H1 (cell line): ENCODE data around the gene COL4A1. TPM values are rescaled to one million over a fixed set of nuclear protein-coding genes. Genes with fewer than 3 reads are reported as not detected.

Experiments used
- CTCF ChIA-PET: fragments of 300-600 bp; sonication (Branson Sonifier 250); formaldehyde crosslinking; loops from one replicate; lab custom pipeline; 2021; ENCODE audit not compliant: partially characterized antibody; lab: Charles Lee
- POLR2A ChIA-PET: fragments of 300-600 bp; sonication (Branson Sonifier 250); formaldehyde crosslinking; loops from one replicate; lab custom pipeline; 2021; ENCODE audit warnings: inconsistent platforms; ENCODE audit not compliant: partially characterized antibody; lab: Charles Lee
- DNase-seq, 2 experiments: peaks; one replicate each; pipeline versions ENCODE4 v3.0.0 to v3.0.0-alpha.2; 2010 to 2022; ENCODE audit warnings: low spot score in 2 of 2, low read depth in 1 of 2, mixed read lengths in 1 of 2
- FAIRE-seq: peaks from 2 replicates; lab custom pipeline; 2011; peaks lifted over from hg19 to GRCh38; lab: Jason Lieb, UNC
- H2AFZ ChIP-seq: 2 replicates; pipeline ENCODE4 v1.8.1; 2012; ENCODE audit warnings: low read length, inconsistent platforms
- H2AK5ac ChIP-seq: 2 replicates; pipeline ENCODE4 v1.6.1; 2013; ENCODE audit warnings: low read depth, low read length
- H2BK120ac ChIP-seq: replicated peaks from 2 replicates; pipeline ENCODE3; 2013; ENCODE audit warnings: low read depth, low read length, inconsistent platforms
- H2BK12ac ChIP-seq: 2 replicates; pipeline ENCODE4 v1.6.1; 2013; ENCODE audit warnings: low read depth, low read length
- H2BK15ac ChIP-seq: 2 replicates; pipeline ENCODE4 v1.6.1; 2013; ENCODE audit warnings: low read length
- H2BK20ac ChIP-seq: 2 replicates; pipeline ENCODE4 v1.6.1; 2013; ENCODE audit warnings: low read length
- H2BK5ac ChIP-seq: 2 replicates; pipeline ENCODE4 v1.6.1; 2013; ENCODE audit warnings: low read depth, low read length
- H3K14ac ChIP-seq: 2 replicates; pipeline ENCODE4 v1.6.1; 2013; ENCODE audit warnings: inconsistent platforms; ENCODE audit not compliant: insufficient read length
- H3K18ac ChIP-seq: 2 replicates; pipeline ENCODE4 v1.6.1; 2013; ENCODE audit warnings: low read length; ENCODE audit errors: extremely low read depth
- H3K23ac ChIP-seq: 2 replicates; pipeline ENCODE4 v1.6.1; 2013; ENCODE audit warnings: inconsistent platforms; ENCODE audit not compliant: insufficient read length
- H3K23me2 ChIP-seq: 2 replicates; pipeline ENCODE4 v1.6.1; 2013; ENCODE audit warnings: low read depth, low read length
- H3K27ac ChIP-seq: 2 replicates; pipeline ENCODE4 v1.6.1; 2011; ENCODE audit warnings: low read depth, low read length, inconsistent platforms
- H3K27me3 ChIP-seq, 4 experiments: replicated peaks in 1 of 4; 1 replicate in 1 of 4; 2 replicates in 3 of 4; pipeline versions ENCODE4 v1.6.1 to v1.8.1; 2011 to 2013; ENCODE audit warnings: low read length in 3 of 4, mild to moderate bottlenecking in 3 of 4, inconsistent platforms in 2 of 4, mixed read lengths in 2 of 4, moderate library complexity in 1 of 4; ENCODE audit not compliant: control insufficient read depth in 3 of 4, insufficient read depth in 3 of 4; ENCODE audit errors: extremely low read depth in 1 of 4
- H3K36me3 ChIP-seq, 4 experiments: 2 replicates each; pipeline versions ENCODE4 v1.6.1 to v1.8.1; 2011 to 2013; ENCODE audit warnings: mild to moderate bottlenecking in 4 of 4, low read length in 3 of 4, moderate library complexity in 2 of 4, control low read depth in 1 of 4, inconsistent platforms in 1 of 4; ENCODE audit not compliant: insufficient read depth in 4 of 4, control insufficient read depth in 2 of 4
- H3K4ac ChIP-seq: replicated peaks from 2 replicates; pipeline ENCODE3; 2013; ENCODE audit warnings: low read length, low read depth, mixed read lengths, inconsistent platforms; ENCODE audit not compliant: insufficient read length
- H3K4me1 ChIP-seq, 4 experiments: replicated peaks in 1 of 4; 1 replicate in 1 of 4; 2 replicates in 3 of 4; pipeline versions ENCODE4 v1.6.1 to v1.8.1; 2011 to 2013; ENCODE audit warnings: low read length in 3 of 4, inconsistent platforms in 2 of 4, mixed read lengths in 1 of 4; ENCODE audit not compliant: insufficient read depth in 4 of 4, control insufficient read depth in 3 of 4
- H3K4me2 ChIP-seq, 2 experiments: 2 replicates each; pipeline versions ENCODE4 v1.6.1 to v1.8.1; 2011 to 2013; ENCODE audit warnings: low read depth in 2 of 2, low read length in 2 of 2, control low read depth in 1 of 2, inconsistent platforms in 1 of 2, mild to moderate bottlenecking in 1 of 2; ENCODE audit not compliant: insufficient read depth in 1 of 2
- H3K4me3 ChIP-seq, 4 experiments: fragments of 200-600, 300-600 bp in 1 of 4; sonication (generic), shearing (Covaris generic), sonication (Bioruptor Twin) in 1 of 4; 2 replicates each; pipeline versions ENCODE4 v1.5.1 to v1.8.1; 2011 to 2016; ENCODE audit warnings: low read length in 4 of 4, low read depth in 3 of 4, control low read depth in 2 of 4, inconsistent platforms in 2 of 4, mild to moderate bottlenecking in 2 of 4, mixed read lengths in 1 of 4, moderate library complexity in 1 of 4; ENCODE audit not compliant: insufficient read depth in 2 of 4; ENCODE audit errors: extremely low read depth in 1 of 4
- H3K56ac ChIP-seq: replicated peaks from 2 replicates; pipeline ENCODE3; 2013; ENCODE audit warnings: low read depth, mild to moderate bottlenecking, mixed read lengths, low read length, inconsistent platforms; ENCODE audit not compliant: insufficient read length
- H3K79me1 ChIP-seq: 2 replicates; pipeline ENCODE4 v1.6.1; 2013; ENCODE audit warnings: low read depth, low read length, control low read depth
- H3K79me2 ChIP-seq, 2 experiments: 2 replicates each; pipeline versions ENCODE4 v1.6.1 to v1.8.1; 2012 to 2013; ENCODE audit warnings: low read length in 2 of 2, mild to moderate bottlenecking in 2 of 2, inconsistent platforms in 1 of 2; ENCODE audit not compliant: insufficient read depth in 2 of 2, control insufficient read depth in 1 of 2
- H3K9ac ChIP-seq, 4 experiments: replicated peaks in 1 of 4; 1 replicate in 1 of 4; 2 replicates in 3 of 4; pipeline versions ENCODE4 v1.6.1 to v1.8.1; 2011 to 2013; ENCODE audit warnings: low read depth in 3 of 4, low read length in 3 of 4, control low read depth in 2 of 4, mild to moderate bottlenecking in 2 of 4, moderate library complexity in 2 of 4, inconsistent platforms in 1 of 4; ENCODE audit errors: extremely low read depth in 1 of 4
- H3K9me3 ChIP-seq, 2 experiments: 2 replicates each; pipeline versions ENCODE4 v1.6.1 to v1.8.1; 2012 to 2013; ENCODE audit warnings: mild to moderate bottlenecking in 2 of 2, moderate library complexity in 2 of 2, control low read depth in 1 of 2, inconsistent platforms in 1 of 2, low read depth in 1 of 2, low read length in 1 of 2, mixed read lengths in 1 of 2; ENCODE audit not compliant: insufficient read depth in 2 of 2
- H4K20me1 ChIP-seq, 2 experiments: replicated peaks in 1 of 2; 2 replicates each; pipeline versions ENCODE3 to v1.8.1; 2011 to 2013; ENCODE audit warnings: inconsistent platforms in 2 of 2, low read length in 2 of 2, mild to moderate bottlenecking in 1 of 2; ENCODE audit not compliant: insufficient read depth in 2 of 2, control insufficient read depth in 1 of 2
- H4K5ac ChIP-seq: 2 replicates; pipeline ENCODE4 v1.6.1; 2013; ENCODE audit warnings: low read length, low read depth, mixed read lengths, inconsistent platforms; ENCODE audit not compliant: insufficient read length
- H4K8ac ChIP-seq: 2 replicates; pipeline ENCODE4 v1.8.0; 2013; ENCODE audit warnings: mild to moderate bottlenecking, moderate library complexity, low read length, inconsistent platforms; ENCODE audit not compliant: insufficient read depth; ENCODE audit errors: extremely low read depth
- H4K91ac ChIP-seq: replicated peaks from 2 replicates; pipeline ENCODE3; 2013; ENCODE audit warnings: low read length, mixed read lengths, inconsistent platforms; ENCODE audit not compliant: insufficient read length
- CEBPB ChIP-seq: IDR thresholded peaks from 2 replicates; pipeline ENCODE4 v1.6.1; 2012; ENCODE audit warnings: low read depth, low read length
- CTCF ChIP-seq, 3 experiments: IDR thresholded peaks; 1 replicate in 2 of 3; 2 replicates in 1 of 3; pipeline versions ENCODE4 v1.5.1 to v1.6.1; 2011; ENCODE audit warnings: low read length in 3 of 3, mild to moderate bottlenecking in 3 of 3, inconsistent platforms in 2 of 3, low read depth in 1 of 3, moderate library complexity in 1 of 3; ENCODE audit not compliant: insufficient read depth in 1 of 3; ENCODE audit errors: control extremely low read depth in 1 of 3
- RAD21 ChIP-seq, 2 experiments: IDR thresholded peaks in 1 of 2; conservative IDR thresholded peaks in 1 of 2; 2 replicates each; pipeline ENCODE4 v1.6.1; 2011; ENCODE audit warnings: low read depth in 2 of 2, low read length in 2 of 2, improper control_type of control experiment in 1 of 2, inconsistent platforms in 1 of 2, mild to moderate bottlenecking in 1 of 2, moderate library complexity in 1 of 2
- WGBS, 2 experiments: shearing (Covaris generic) in 1 of 2; methylation state at CpG; one replicate each; pipeline versions ENCODE4 v1.1.6 to v1.1.7; 2013 to 2015; ENCODE audit warnings: low lambda C conversion rate in 2 of 2, mixed read lengths in 2 of 2, inconsistent platforms in 1 of 2, low coverage in 1 of 2, missing lambda C conversion rate in 1 of 2; ENCODE audit not compliant: insufficient replicate concordance in 2 of 2, insufficient coverage in 1 of 2, insufficient read length in 1 of 2; ENCODE audit errors: extremely low coverage in 1 of 2, missing lambda C conversion rate in 1 of 2; 5-methylcytosine and 5-hydroxymethylcytosine counted together
- polyA plus RNA-seq, 7 experiments: library from polyadenylated mRNA; depleted of rRNA in 3 of 7; stranded (reverse) in 5 of 7; unstranded in 2 of 7; fragments of >200 nt in 5 of 7; fragments of 200-250 nt in 2 of 7; gene quantifications; 1 replicate in 5 of 7; 2 replicates in 1 of 7; 4 replicates in 1 of 7; pipeline versions ENCODE4 v1.2.1 to v1.2.3, GENCODE V29; 2011 to 2013; ENCODE audit warnings: missing spikeins in 2 of 7, mixed read lengths in 2 of 7
- total RNA-seq: library from RNA; stranded (reverse); fragmentation: NEBNext Ultra II Directional; extraction: Animal tissue kit (Norgen Biotek cat#: 25700); gene quantifications from 2 replicates; pipeline ENCODE4 v1.2.1, GENCODE V29; 2021

The COL4A1 gene
- total and polyA plus RNA-seq, 2 of the 8 experiments (the other 6 are each of a cell fraction or from before 2014, with no cell fraction given), result 30.7 to 82.0 TPM

- peak overlapping the region; percentile 53; the same call in 1 of the 2 replicates for H2BK5ac ChIP-seq
- H3K18ac ChIP-seq, result no peak overlapping the region
- H3K9ac ChIP-seq, result no peak overlapping the region
- peak overlapping the region; percentile 86 for H3K4ac ChIP-seq
- TF ChIP-seq CTCF (IDR thresholded peaks at IDR 0.05; ENCODE audit: control extremely low read depth in 1 of 3, insufficient read depth in 1 of 3, low read depth in 1 of 3, low read length in 3 of 3), result peak; percentile 80 to 86 (median 82)
- TF ChIP-seq CEBPB, result no peak
- TF ChIP-seq RAD21 (IDR thresholded peaks at IDR 0.05 in 1 of 2, conservative IDR thresholded peaks at IDR 0.05 in 1 of 2; ENCODE audit: low read depth in 2 of 2, low read length in 2 of 2), result peak; percentile 93 to 94
- H3K79me2 ChIP-seq, result no peaks in the 10 kb centered on the region
- POLR2A ChIA-PET, result no interaction called here
- H2BK15ac ChIP-seq, result peak overlapping the region; percentile 46; the same call in 1 of the 2 replicates
- H3K56ac ChIP-seq, result no peak overlapping the region
- no peak overlapping the region for H2AFZ ChIP-seq
- DNase-seq (peak in 1 of 2 experiments; percentile 50), FAIRE-seq (peak; percentile 48)
- H3K79me1 ChIP-seq, result no peaks in the 10 kb centered on the region
- H3K23ac ChIP-seq, result no peak overlapping the region
- no peak overlapping the region for H3K14ac ChIP-seq
- H2BK12ac ChIP-seq, result peak overlapping the region; percentile 45; the same call in 1 of the 2 replicates
- peaks cover 3% of the 10 kb centered on the region; the same call in 1 of the 2 replicates for H3K23me2 ChIP-seq
- no peaks in the 10 kb centered on the region for H3K27me3 ChIP-seq
- H4K8ac ChIP-seq, result no peak overlapping the region
- no peaks in the 10 kb centered on the region for H3K9me3 ChIP-seq
- peak overlapping the region; percentile 40 for H2BK120ac ChIP-seq
- H3K4me2 ChIP-seq, result no peak overlapping the region
- no peak overlapping the region for H4K5ac ChIP-seq
- CTCF ChIA-PET, result interaction anchor here (0.6 to 2.6 kb wide), 17 partner anchors 8 to 468 kb away, joined by 3 to 12 read pairs (median 3); no protein-coding TSS in a partner anchor
- H3K4me1 ChIP-seq, result peaks cover 2 to 13% (median 6%) of the 10 kb centered on the region in 4 experiments; a peak in 5 of 7 replicates
- no peak overlapping the region for H3K27ac ChIP-seq
- H4K20me1 ChIP-seq, result peaks cover 0 to 5% of the 10 kb centered on the region in 2 experiments
- H3K4me3 ChIP-seq, result no peak overlapping the region
- peak overlapping the region; percentile 18; the same call in 1 of the 2 replicates for H2AK5ac ChIP-seq
- no peaks in the 10 kb centered on the region for H3K36me3 ChIP-seq
- H4K91ac ChIP-seq, result peak overlapping the region; percentile 12
- H2BK20ac ChIP-seq, result no peak overlapping the region
- WGBS, 2 experiments, result 70% methylated on average over 6 of the region's 6 CpGs; no CpG with 5 or more reads in 1 of the 2 experiments
Observed at GRCh38 chr13:110108348-110109139, 198.4 kb downstream of the COL4A1 start.
